Mononuclear cell (primary cell): Measurements from ENCODE around the gene MRPS35. TPM values are rescaled to one million over a fixed set of nuclear protein-coding genes. Genes with fewer than 3 reads are reported as not detected.
"Not testable (repeated sequence)": the region's sequence is repeated elsewhere in the genome, so short reads cannot be mapped to it uniquely, and the experiment has no call there.

Source experiments
- H3K27me3 ChIP-seq: 2 replicates; pipeline ENCODE4 v1.6.0; 2011; ENCODE audit warnings: low read length, control low read depth; ENCODE audit not compliant: insufficient read depth
- H3K4me1 ChIP-seq: 2 replicates; pipeline ENCODE4 v1.5.1; 2011; ENCODE audit warnings: mild to moderate bottlenecking, low read length, control low read depth; ENCODE audit not compliant: insufficient read depth
- H3K4me3 ChIP-seq: 2 replicates; pipeline ENCODE4 v1.5.1; 2011; ENCODE audit warnings: mild to moderate bottlenecking, low read length, moderate library complexity
- H3K9me3 ChIP-seq: 2 replicates; pipeline ENCODE4 v1.5.1; 2011; ENCODE audit warnings: low read depth, mild to moderate bottlenecking, control low read depth, low read length
- total RNA-seq: library from RNA; depleted of rRNA; stranded (reverse); fragments of >200 nt; gene quantifications from one replicate; pipeline ENCODE4 v1.2.3, GENCODE V29; 2012

Gene MRPS35
- total RNA-seq, 1 donor = 57.7 TPM

DNA sequence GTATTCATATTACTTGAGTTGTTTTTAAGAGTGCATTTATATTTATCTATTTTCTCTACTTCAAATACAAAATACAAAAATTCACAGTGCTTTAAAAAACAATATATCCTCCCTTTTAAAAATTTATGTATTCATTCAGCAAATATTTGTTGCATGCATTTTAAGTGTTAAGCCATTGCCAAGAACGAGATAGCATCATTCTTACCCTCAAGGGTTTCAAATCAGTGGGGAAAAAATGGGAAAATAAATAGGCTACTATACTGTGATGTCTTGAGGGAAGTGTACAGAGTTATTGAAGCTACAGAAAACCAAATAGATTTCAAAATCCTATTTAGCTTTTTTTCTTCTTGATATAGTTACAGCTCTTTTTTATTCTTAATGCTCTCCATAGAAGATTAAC lies 23.2 kb downstream of the MRPS35 start:
- no peaks in the 10 kb centered on the region for H3K27me3 ChIP-seq
- no peaks in the 10 kb centered on the region for H3K9me3 ChIP-seq
- no peak overlapping the region for H3K4me3 ChIP-seq
- no peaks in the 10 kb centered on the region for H3K4me1 ChIP-seq

- not testable (repeated sequence) for H3K4me1 ChIP-seq
Observed at GRCh38 chr12:27734321-27734720, 23.7 kb downstream of the MRPS35 start.

GRCh38 chr12:27743601-27744000 lies 33.0 kb downstream of the MRPS35 start:
- Histone ChIP-seq H3K27me3 (no peaks in the 10 kb centered on the region), H3K4me3 (no peak overlapping the region), H3K9me3 (no peaks in the 10 kb centered on the region), H3K4me1 (no peaks in the 10 kb centered on the region)

More at GRCh38 chr12:27734321-27734720, 23.7 kb downstream of the MRPS35 start:
- H3K4me3 ChIP-seq, H3K27me3 ChIP-seq, H3K9me3 ChIP-seq: not testable (repeated sequence)

DNA sequence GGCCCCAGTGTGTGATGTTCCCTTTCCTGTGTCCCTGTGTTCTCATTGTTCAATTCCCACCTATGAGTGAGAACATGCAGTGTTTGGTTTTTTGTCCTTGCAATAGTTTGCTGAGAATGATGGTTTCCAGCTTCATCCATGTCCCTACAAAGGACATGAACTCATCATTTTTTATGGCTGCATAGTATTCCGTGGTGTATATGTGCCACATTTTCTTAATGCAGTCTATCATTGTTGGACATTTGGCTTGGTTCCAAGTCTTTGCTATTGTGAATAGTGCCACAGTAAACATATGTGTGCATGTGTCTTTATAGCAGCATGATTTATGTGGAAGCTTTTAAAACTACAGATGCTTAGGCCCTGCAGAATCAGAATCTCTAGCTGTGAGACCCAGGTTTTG lies 35.1 kb downstream of the MRPS35 start:
- H3K27me3 ChIP-seq, H3K4me3 ChIP-seq, H3K4me1 ChIP-seq, H3K9me3 ChIP-seq: not testable (repeated sequence)

GRCh38 chr12:27747111-27747820 lies 36.6 kb downstream of the MRPS35 start:
- no peaks in the 10 kb centered on the region for H3K4me1 ChIP-seq
- no peaks in the 10 kb centered on the region for H3K27me3 ChIP-seq
- H3K4me3 ChIP-seq = no peak overlapping the region
- H3K9me3 ChIP-seq = no peaks in the 10 kb centered on the region

DNA sequence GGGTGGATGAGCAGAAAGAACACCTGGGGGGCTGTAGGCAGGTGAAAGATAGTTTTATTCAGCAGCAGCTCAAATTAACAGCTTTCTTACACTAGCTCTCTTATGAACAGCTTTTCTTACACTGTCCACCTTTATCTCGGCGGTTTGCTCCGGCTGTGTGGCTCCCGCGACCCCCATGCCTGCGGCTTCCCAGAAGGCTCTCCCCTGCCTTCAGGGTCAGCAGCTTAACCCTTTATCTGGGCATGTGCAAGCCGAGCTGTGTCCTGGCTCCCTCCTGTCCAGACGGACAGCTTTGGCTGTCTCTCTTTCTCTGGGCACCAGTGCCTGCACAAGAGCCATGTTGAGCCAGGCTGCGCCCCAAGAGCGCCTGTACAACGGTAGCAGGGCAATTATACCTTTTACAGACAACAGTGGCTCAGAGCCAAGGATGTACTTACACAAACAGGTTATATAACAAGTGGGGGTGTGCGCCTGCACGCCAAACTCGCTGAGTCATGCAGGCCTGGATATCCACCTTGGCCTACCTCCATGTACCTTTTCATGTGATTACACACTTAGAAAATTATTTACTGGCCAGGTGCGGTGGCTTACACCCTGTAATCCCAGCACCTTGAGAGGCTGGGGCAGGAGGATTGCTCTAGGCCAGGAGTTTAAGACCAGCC lies 40.9 kb downstream of the MRPS35 start:
- Histone ChIP-seq H3K4me1 (no peaks in the 10 kb centered on the region), H3K9me3 (no peaks in the 10 kb centered on the region), H3K4me3 (no peak overlapping the region), H3K27me3 (no peaks in the 10 kb centered on the region)

DNA sequence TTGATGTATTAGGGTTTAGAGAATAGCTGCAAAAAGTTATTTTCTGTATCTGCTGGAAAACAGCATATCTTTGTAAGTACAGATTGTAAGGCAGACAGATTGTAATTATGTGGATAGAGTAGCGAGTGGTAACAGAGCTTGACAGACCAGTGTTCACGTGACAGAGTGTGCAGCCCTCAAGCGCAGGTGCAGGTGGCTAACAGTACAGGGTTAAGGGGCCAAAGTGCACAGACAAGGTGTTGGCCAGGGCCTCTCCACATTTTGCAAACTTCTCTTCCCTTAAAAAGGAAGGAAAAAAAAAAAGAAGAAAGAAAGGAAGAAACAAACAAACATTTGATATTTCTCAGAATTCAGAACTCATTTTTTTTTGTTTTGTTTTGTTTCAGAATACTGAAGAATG lies 44.2 kb downstream of the MRPS35 start:
- no peaks in the 10 kb centered on the region for H3K27me3 ChIP-seq
- H3K4me1 ChIP-seq = no peaks in the 10 kb centered on the region
- no peak overlapping the region for H3K4me3 ChIP-seq
- no peaks in the 10 kb centered on the region for H3K9me3 ChIP-seq

- Histone ChIP-seq H3K9me3 (no peaks in the 10 kb centered on the region), H3K27me3 (no peaks in the 10 kb centered on the region), H3K4me3 (no peak overlapping the region), H3K4me1 (no peaks in the 10 kb centered on the region)
Observed at GRCh38 chr12:27756670-27757195, 46.1 kb downstream of the MRPS35 start.

DNA sequence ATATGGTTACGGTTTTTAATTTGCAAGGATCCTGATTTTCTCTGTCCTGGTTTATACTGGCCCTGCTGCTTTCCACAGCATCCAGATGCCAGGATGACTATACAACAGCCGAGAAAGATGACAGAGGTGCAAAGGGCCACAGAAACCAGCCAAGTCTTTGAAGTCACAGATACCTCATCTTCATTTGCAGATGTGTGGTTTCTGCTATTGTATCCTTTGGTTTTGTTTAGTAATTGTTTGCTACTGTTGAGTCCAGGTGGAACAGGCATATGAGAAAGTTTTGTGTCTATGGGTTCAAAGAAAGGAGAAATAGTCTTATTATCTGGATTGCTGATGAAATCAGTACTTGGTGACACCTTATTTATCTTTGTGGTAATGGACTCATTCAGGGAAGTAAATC lies 52.1 kb downstream of the MRPS35 start:
- Histone ChIP-seq H3K27me3 (no peaks in the 10 kb centered on the region), H3K9me3 (no peaks in the 10 kb centered on the region), H3K4me1 (no peaks in the 10 kb centered on the region), H3K4me3 (no peak overlapping the region)

- Histone ChIP-seq H3K9me3 (no peaks in the 10 kb centered on the region), H3K4me3 (no peak overlapping the region), H3K27me3 (no peaks in the 10 kb centered on the region), H3K4me1 (no peaks in the 10 kb centered on the region)
Observed at GRCh38 chr12:27766587-27766986, 56.0 kb downstream of the MRPS35 start.

DNA sequence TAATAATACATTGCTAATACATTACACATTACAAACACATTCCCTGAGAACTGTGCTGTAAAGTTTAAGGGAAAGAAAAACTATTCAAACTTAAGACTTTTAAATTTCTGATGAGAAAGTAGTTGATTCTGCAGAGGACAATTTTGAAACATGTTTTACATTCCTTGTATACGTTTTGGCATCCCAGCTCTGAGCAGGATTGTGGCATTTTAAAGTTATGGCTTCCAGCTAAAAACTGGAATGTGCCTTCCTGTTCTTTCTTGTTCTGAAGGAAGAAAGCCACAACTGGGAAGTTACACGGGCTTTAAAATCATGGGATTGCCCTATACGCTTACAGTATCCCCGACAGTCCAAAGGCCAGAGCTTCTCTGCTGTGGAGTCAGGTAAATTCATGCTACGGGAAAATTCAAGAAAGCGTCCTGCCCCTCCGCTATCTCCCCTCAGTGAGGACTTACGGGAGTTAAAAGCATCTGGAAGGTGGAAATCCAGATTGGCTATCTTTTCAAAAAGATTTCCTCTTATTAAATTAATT lies 58.6 kb downstream of the MRPS35 start:
- Histone ChIP-seq H3K4me3 (no peak overlapping the region), H3K4me1 (no peaks in the 10 kb centered on the region), H3K27me3 (no peaks in the 10 kb centered on the region), H3K9me3 (no peaks in the 10 kb centered on the region)

DNA sequence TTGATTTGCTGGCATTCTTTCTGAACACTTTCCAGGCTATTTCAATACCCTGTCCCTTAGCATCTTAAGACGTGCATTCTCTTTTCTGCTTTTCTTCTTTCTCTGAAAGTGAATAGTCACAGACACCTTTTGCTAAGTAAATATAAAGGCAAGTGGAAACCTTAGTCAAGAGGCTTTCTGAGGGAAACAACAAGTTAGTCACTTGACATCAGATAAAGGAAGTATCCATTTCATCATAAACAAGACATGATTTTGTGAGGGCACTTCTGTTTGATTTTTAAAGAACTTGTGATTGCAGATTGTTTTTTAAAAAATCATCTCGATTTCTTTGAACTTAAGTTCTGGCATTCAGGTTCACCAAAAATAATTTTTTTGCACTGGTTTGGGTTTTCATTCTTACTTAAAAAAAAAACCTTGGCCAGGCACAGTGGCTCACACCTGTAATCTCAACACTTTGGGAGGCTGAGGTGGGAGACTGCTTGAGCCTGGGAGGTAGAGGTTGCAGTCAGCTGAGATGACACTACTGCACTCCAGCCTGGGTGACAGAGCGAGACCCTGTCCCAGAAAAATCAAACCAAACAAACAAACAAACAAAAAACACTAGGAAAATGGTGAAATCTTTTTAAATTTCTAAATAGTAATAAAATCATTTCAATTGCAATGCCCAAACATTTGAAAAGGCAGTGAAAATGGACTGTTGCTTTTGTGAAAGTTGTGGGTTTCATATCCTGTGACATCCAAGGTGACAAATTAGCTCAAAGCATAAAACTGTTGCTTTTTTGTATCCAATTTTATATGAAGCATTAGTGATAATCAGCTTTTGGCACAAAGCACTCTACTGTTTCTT lies 61.1 kb downstream of the MRPS35 start:
- Histone ChIP-seq H3K4me3 (no peak overlapping the region), H3K27me3 (no peaks in the 10 kb centered on the region), H3K4me1 (no peaks in the 10 kb centered on the region)

GRCh38 chr12:27772328-27773049 lies 61.9 kb downstream of the MRPS35 start:
- Histone ChIP-seq H3K4me1 (no peaks in the 10 kb centered on the region), H3K27me3 (no peaks in the 10 kb centered on the region), H3K4me3 (no peak overlapping the region), H3K9me3 (no peaks in the 10 kb centered on the region)

More for the DNA sequence above, 61.1 kb downstream of the MRPS35 start:
- no peaks in the 10 kb centered on the region for H3K9me3 ChIP-seq

- Histone ChIP-seq H3K9me3 (no peaks in the 10 kb centered on the region), H3K4me1 (peaks cover 17% of the 10 kb centered on the region), H3K27me3 (no peaks in the 10 kb centered on the region), H3K4me3 (no peak overlapping the region)
Observed at GRCh38 chr12:27777141-27777540, 66.5 kb downstream of the MRPS35 start.
